NCI-H1105 treated with DMSO at 0.1 percent for 48 hours (cell line): ENCODE results near the gene PTGES3.
A peak's percentile ranks its signal among the peaks of the same experiment; 100 is the strongest.
"Not testable (repeated sequence)": the region's sequence is repeated elsewhere in the genome, so short reads cannot be mapped to it uniquely, and the experiment has no call there.

Source experiments
- DNase-seq: peaks from one replicate; lab custom pipeline; 2025; lab: John Stamatoyannopoulos, UW

Gene PTGES3

GRCh38 chr12:56657416-56658379 is 30.4 kb downstream of the PTGES3 start:
- DNase-seq, result no peak

GRCh38 chr12:56653781-56654180 is 34.3 kb downstream of the PTGES3 start:
- DNase-seq, result not testable (repeated sequence)

GRCh38 chr12:56648023-56648422 is 40.1 kb downstream of the PTGES3 start:
- not testable (repeated sequence) for DNase-seq

GRCh38 chr12:56645717-56646446 is 42.2 kb downstream of the PTGES3 start, which contains the start of gene ATP5F1B:
ATP5F1B (minus strand) TSS chr12:56645984; CDS start chr12:56645963, 21 bp downstream.
- DNase-seq, result peak; percentile 97

GRCh38 chr12:56645201-56645716 is 42.8 kb downstream of the PTGES3 start:
- no peak for DNase-seq

GRCh38 chr12:56644654-56645053 is 43.4 kb downstream of the PTGES3 start:
- no peak for DNase-seq

- no peak for DNase-seq
Measured at GRCh38 chr12:56641219-56641618, 46.9 kb downstream of the PTGES3 start.

- no peak for DNase-seq
Measured at GRCh38 chr12:56637621-56638020, 50.5 kb downstream of the PTGES3 start.

GRCh38 chr12:56636675-56637540 is 51.2 kb downstream of the PTGES3 start:
- peak; percentile 95 for DNase-seq

- peak; percentile 41 for DNase-seq
Measured at GRCh38 chr12:56635806-56636674, 52.0 kb downstream of the PTGES3 start.

GRCh38 chr12:56634837-56635791 is 53.0 kb downstream of the PTGES3 start:
- peak; percentile 59 for DNase-seq

GRCh38 chr12:56634242-56634836 is 53.7 kb downstream of the PTGES3 start:
- DNase-seq, result peak; percentile 58

GRCh38 chr12:56633468-56634241 is 54.4 kb downstream of the PTGES3 start:
- no peak for DNase-seq

- DNase-seq, result no peak
Measured at GRCh38 chr12:56632701-56633467, 55.2 kb downstream of the PTGES3 start.

- DNase-seq, result peak; percentile 14
Measured at GRCh38 chr12:56631790-56632700, 56.0 kb downstream of the PTGES3 start.

- peak; percentile 56 for DNase-seq
Measured at GRCh38 chr12:56630180-56630632, 57.9 kb downstream of the PTGES3 start, which contains the start of gene BAZ2A. BAZ2A (minus strand) TSS chr12:56630326; CDS start chr12:56617530, 12,796 bp downstream.
